HEK293 (cell line): ENCODE measurements around the gene ADI1.

Experiments
- CTCF ChIA-PET: fragments of 350-600 bp; formaldehyde crosslinking; extraction: SDS; loops from one replicate; lab custom pipeline; 2021; ENCODE audit warnings: antibody characterized with exemption; lab: Yijun Ruan, JAX
- POLR2A ChIA-PET: fragments of 300-600 bp; formaldehyde crosslinking; extraction: SDS; loops from one replicate; lab custom pipeline; 2020; ENCODE audit warnings: antibody characterized with exemption, inconsistent platforms; lab: Yijun Ruan, JAX
- H3K27ac ChIP-seq: fragments of 200-500 bp; sonication (Bioruptor generic); 2 replicates; pipeline ENCODE4 v1.5.1; 2014; ENCODE audit warnings: low read depth, low read length, control low read depth, inconsistent platforms; ENCODE audit errors: extremely low read depth
- H3K36me3 ChIP-seq, 2 experiments: fragments of 200-500 bp in 1 of 2; sonication (Bioruptor generic) in 1 of 2; 1 replicate in 1 of 2; 2 replicates in 1 of 2; pipeline ENCODE4 v1.5.1; 2014 to 2017; ENCODE audit warnings: inconsistent platforms in 2 of 2, low read length in 2 of 2; ENCODE audit not compliant: control insufficient read depth in 2 of 2, insufficient read depth in 1 of 2
- H3K4me1 ChIP-seq: fragments of 200-500 bp; sonication (Bioruptor generic); 2 replicates; pipeline ENCODE4 v1.5.1; 2014; ENCODE audit warnings: mild to moderate bottlenecking, low read length, inconsistent platforms; ENCODE audit not compliant: control insufficient read depth, insufficient read depth
- H3K4me3 ChIP-seq: 2 replicates; pipeline ENCODE4 v1.5.1; 2011; ENCODE audit warnings: low read depth, mild to moderate bottlenecking, control low read depth, low read length, moderate library complexity
- H3K9me3 ChIP-seq: fragments of 200-500 bp; sonication (Bioruptor generic); 2 replicates; pipeline ENCODE4 v1.5.1; 2014; ENCODE audit warnings: low read depth, low read length, inconsistent platforms; ENCODE audit not compliant: control insufficient read depth, insufficient read depth
- GLI4 ChIP-seq: fragments of 450-650 bp; formaldehyde crosslinking; IDR thresholded peaks from 2 replicates; pipeline ENCODE4 v1.5.1; 2016; ENCODE audit warnings: missing biosample characterization, missing genetic modification characterization
- KLF1 ChIP-seq: fragments of 450-650 bp; formaldehyde crosslinking; IDR thresholded peaks from 2 replicates; pipeline ENCODE4 v1.5.1; 2016; ENCODE audit warnings: missing biosample characterization, missing genetic modification characterization
- PRDM1 ChIP-seq: fragments of 450-650 bp; formaldehyde crosslinking; IDR thresholded peaks from 2 replicates; pipeline ENCODE4; 2016; ENCODE audit warnings: missing biosample characterization, missing genetic modification characterization
- REPIN1 ChIP-seq: fragments of 450-650 bp; formaldehyde crosslinking; IDR thresholded peaks from 2 replicates; pipeline ENCODE4 v1.5.1; 2017; ENCODE audit warnings: missing biosample characterization, missing genetic modification characterization, low read depth
- SALL2 ChIP-seq: fragments of 450-650 bp; formaldehyde crosslinking; IDR thresholded peaks from 2 replicates; pipeline ENCODE4 v1.5.0; 2017; ENCODE audit warnings: missing biosample characterization, mild to moderate bottlenecking, missing genetic modification characterization, borderline replicate concordance
- SETDB1 ChIP-seq: IDR thresholded peaks from one replicate; pipeline ENCODE4 v1.6.1; 2017; ENCODE audit warnings: mild to moderate bottlenecking, low read length, moderate library complexity, mixed read lengths; ENCODE audit not compliant: insufficient read length
- TRIM28 ChIP-seq: IDR thresholded peaks from 2 replicates; pipeline ENCODE4 v1.6.1; 2011; ENCODE audit warnings: low read length, control low read depth, borderline replicate concordance
- ZFP3 ChIP-seq: fragments of 450-650 bp; formaldehyde crosslinking; IDR thresholded peaks from 2 replicates; pipeline ENCODE4 v1.5.1; 2016; ENCODE audit warnings: low read depth, missing biosample characterization, missing genetic modification characterization
- ZNF146 ChIP-seq: fragments of 450-650 bp; formaldehyde crosslinking; IDR thresholded peaks from 2 replicates; pipeline ENCODE4 v1.5.1; 2016; ENCODE audit warnings: missing biosample characterization, missing genetic modification characterization
- ZNF16 ChIP-seq: fragments of 450-650 bp; formaldehyde crosslinking; IDR thresholded peaks from 2 replicates; pipeline ENCODE4 v1.5.1; 2016; ENCODE audit warnings: low read depth, missing biosample characterization, missing genetic modification characterization
- ZNF302 ChIP-seq: fragments of 450-650 bp; formaldehyde crosslinking; IDR thresholded peaks from 2 replicates; pipeline ENCODE4 v1.5.1; 2016; ENCODE audit warnings: missing biosample characterization, missing genetic modification characterization, low read depth
- ZNF324 ChIP-seq: fragments of 450-650 bp; formaldehyde crosslinking; IDR thresholded peaks from 2 replicates; pipeline ENCODE4 v1.5.1; 2016; ENCODE audit warnings: missing biosample characterization, missing genetic modification characterization
- ZNF404 ChIP-seq: fragments of 450-650 bp; formaldehyde crosslinking; IDR thresholded peaks from 2 replicates; pipeline ENCODE4 v1.5.1; 2017; ENCODE audit warnings: missing biosample characterization, missing genetic modification characterization
- ZNF433 ChIP-seq: fragments of 450-650 bp; formaldehyde crosslinking; IDR thresholded peaks from 2 replicates; pipeline ENCODE4 v1.5.1; 2016; ENCODE audit warnings: missing biosample characterization, missing genetic modification characterization, low read depth
- ZNF473 ChIP-seq: fragments of 450-650 bp; formaldehyde crosslinking; IDR thresholded peaks from 2 replicates; pipeline ENCODE4 v1.5.1; 2017; ENCODE audit warnings: missing biosample characterization, missing genetic modification characterization
- ZNF654 ChIP-seq: fragments of 450-650 bp; formaldehyde crosslinking; IDR thresholded peaks from 2 replicates; pipeline ENCODE4 v1.5.1; 2016; ENCODE audit warnings: low read depth, missing biosample characterization, missing genetic modification characterization
- ZNF777 ChIP-seq: fragments of 450-650 bp; formaldehyde crosslinking; IDR thresholded peaks from 2 replicates; pipeline ENCODE4 v1.5.1; 2017; ENCODE audit warnings: missing biosample characterization, missing genetic modification characterization, borderline replicate concordance
- ZNF785 ChIP-seq: fragments of 450-650 bp; formaldehyde crosslinking; IDR thresholded peaks from 2 replicates; pipeline ENCODE4 v1.5.1; 2016; ENCODE audit warnings: missing biosample characterization, missing genetic modification characterization
- ZNF792 ChIP-seq: fragments of 450-650 bp; formaldehyde crosslinking; IDR thresholded peaks from 2 replicates; pipeline ENCODE4 v1.5.1; 2016; ENCODE audit warnings: missing biosample characterization, missing genetic modification characterization
- ZSCAN16 ChIP-seq: fragments of 450-650 bp; formaldehyde crosslinking; IDR thresholded peaks from 2 replicates; pipeline ENCODE4 v1.5.1; 2016; ENCODE audit warnings: missing biosample characterization, missing genetic modification characterization
- ZSCAN23 ChIP-seq: fragments of 450-650 bp; formaldehyde crosslinking; IDR thresholded peaks from 2 replicates; pipeline ENCODE4 v1.5.1; 2016; ENCODE audit warnings: missing biosample characterization, missing genetic modification characterization
- TF ChIP-seq, protein P1 (sequence below): fragments of 450-650 bp; formaldehyde crosslinking; IDR thresholded peaks from 2 replicates; pipeline ENCODE4 v1.5.1; 2016; ENCODE audit warnings: missing biosample characterization, missing genetic modification characterization
- TF ChIP-seq, protein P2 (sequence below): fragments of 450-650 bp; formaldehyde crosslinking; IDR thresholded peaks from 2 replicates; pipeline ENCODE4 v1.5.1; 2016; ENCODE audit warnings: missing biosample characterization, missing genetic modification characterization

Gene ADI1

DNA sequence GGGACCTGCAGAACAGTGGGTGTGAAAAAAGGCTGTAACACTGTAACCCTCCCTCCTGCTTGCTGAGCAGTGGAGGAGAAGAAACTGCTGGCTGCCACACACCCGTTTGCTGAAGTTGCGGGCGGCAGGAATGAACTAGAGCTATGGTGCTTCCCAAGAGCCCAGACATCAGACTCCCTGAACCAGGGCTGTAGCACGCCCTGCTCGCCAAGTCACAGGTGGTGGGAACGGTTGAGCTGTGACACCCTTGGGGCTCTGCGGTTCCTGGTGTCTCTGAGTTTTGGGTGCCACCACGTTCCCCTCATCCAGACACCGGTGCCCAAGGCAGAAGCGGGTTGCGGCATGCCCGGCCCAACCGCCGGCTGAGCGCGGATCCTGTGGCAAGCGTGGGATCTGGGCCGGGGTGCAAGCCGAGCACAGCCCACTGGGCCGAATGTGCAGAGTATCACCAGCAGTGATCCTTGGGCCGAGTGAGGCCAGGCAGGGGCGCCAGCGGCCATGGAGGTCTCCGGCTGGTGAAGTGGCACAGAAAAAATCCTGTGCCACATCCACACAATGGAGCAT is 15.0 kb upstream of the ADI1 start (continued):
- TF ChIP-seq ZNF146 (tag by site-specific recombination) (no peak), ZNF302 (no peak), SETDB1 (no peak), ZNF473 (no peak), ZNF654 (no peak), KLF1 (no peak), ZNF433 (tag by site-specific recombination) (no peak), ZNF16 (tag by site-specific recombination) (no peak)
- TF ChIP-seq, protein P1, sequence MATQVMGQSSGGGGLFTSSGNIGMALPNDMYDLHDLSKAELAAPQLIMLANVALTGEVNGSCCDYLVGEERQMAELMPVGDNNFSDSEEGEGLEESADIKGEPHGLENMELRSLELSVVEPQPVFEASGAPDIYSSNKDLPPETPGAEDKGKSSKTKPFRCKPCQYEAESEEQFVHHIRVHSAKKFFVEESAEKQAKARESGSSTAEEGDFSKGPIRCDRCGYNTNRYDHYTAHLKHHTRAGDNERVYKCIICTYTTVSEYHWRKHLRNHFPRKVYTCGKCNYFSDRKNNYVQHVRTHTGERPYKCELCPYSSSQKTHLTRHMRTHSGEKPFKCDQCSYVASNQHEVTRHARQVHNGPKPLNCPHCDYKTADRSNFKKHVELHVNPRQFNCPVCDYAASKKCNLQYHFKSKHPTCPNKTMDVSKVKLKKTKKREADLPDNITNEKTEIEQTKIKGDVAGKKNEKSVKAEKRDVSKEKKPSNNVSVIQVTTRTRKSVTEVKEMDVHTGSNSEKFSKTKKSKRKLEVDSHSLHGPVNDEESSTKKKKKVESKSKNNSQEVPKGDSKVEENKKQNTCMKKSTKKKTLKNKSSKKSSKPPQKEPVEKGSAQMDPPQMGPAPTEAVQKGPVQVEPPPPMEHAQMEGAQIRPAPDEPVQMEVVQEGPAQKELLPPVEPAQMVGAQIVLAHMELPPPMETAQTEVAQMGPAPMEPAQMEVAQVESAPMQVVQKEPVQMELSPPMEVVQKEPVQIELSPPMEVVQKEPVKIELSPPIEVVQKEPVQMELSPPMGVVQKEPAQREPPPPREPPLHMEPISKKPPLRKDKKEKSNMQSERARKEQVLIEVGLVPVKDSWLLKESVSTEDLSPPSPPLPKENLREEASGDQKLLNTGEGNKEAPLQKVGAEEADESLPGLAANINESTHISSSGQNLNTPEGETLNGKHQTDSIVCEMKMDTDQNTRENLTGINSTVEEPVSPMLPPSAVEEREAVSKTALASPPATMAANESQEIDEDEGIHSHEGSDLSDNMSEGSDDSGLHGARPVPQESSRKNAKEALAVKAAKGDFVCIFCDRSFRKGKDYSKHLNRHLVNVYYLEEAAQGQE (tag by site-specific recombination): no peak

DNA sequence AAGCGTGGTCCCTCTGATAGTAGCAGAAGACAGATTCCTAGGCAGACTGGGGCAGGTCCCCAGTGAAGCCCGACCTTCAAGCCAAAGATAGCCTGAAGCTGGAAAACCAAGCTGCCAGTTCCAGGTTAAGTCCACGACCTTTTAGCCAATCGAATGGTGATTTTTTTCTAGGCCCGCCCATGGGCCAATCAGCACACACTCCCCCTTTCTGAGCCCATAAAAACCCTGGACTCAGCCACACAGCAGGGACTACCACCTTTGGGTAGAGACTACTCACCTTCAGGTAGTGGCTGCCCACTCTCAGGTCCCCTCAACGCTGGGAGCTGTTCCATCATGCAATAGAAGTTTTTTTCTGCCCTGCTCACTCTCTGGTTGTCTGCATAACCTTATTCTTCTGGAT is 14.5 kb upstream of the ADI1 start:
- no peaks in the 10 kb centered on the region; the same call in 1 of the 2 replicates for H3K4me1 ChIP-seq
- no peak overlapping the region for H3K27ac ChIP-seq
- TF ChIP-seq PRDM1 (tag by site-specific recombination) (no peak), ZNF777 (tag by site-specific recombination) (no peak), ZNF785 (no peak), ZSCAN16 (tag by site-specific recombination) (no peak), SALL2 (tag by site-specific recombination) (no peak), ZNF324 (tag by site-specific recombination) (no peak), ZFP3 (tag by site-specific recombination) (no peak), ZNF404 (tag by site-specific recombination) (no peak), TRIM28 (no peak), ZSCAN23 (tag by site-specific recombination) (no peak), REPIN1 (tag by site-specific recombination) (no peak), ZNF792 (tag by site-specific recombination) (no peak), GLI4 (no peak), ZNF302 (no peak)
- TF ChIP-seq, protein P2, sequence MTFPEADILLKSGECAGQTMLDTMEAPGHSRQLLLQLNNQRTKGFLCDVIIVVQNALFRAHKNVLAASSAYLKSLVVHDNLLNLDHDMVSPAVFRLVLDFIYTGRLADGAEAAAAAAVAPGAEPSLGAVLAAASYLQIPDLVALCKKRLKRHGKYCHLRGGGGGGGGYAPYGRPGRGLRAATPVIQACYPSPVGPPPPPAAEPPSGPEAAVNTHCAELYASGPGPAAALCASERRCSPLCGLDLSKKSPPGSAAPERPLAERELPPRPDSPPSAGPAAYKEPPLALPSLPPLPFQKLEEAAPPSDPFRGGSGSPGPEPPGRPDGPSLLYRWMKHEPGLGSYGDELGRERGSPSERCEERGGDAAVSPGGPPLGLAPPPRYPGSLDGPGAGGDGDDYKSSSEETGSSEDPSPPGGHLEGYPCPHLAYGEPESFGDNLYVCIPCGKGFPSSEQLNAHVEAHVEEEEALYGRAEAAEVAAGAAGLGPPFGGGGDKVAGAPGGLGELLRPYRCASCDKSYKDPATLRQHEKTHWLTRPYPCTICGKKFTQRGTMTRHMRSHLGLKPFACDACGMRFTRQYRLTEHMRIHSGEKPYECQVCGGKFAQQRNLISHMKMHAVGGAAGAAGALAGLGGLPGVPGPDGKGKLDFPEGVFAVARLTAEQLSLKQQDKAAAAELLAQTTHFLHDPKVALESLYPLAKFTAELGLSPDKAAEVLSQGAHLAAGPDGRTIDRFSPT (tag by site-specific recombination): no peak
- ChIA-PET POLR2A (interaction anchor here (1.1 kb wide), 1 partner anchor 14 kb away, joined by 3 read pairs; the partner anchor contains the start of gene ADI1), CTCF (no interaction called here)
- H3K9me3 ChIP-seq: no peaks in the 10 kb centered on the region
- H3K4me3 ChIP-seq: no peak overlapping the region
- peaks cover 0 to 14% of the 10 kb centered on the region in 2 experiments; a peak in 1 of 3 replicates for H3K36me3 ChIP-seq
